Lung (tissue), 12 donors: ENCODE results near the gene PFKFB1. TPM values are rescaled to one million over a fixed set of nuclear protein-coding genes. Genes with fewer than 3 reads are reported as not detected.

Experiments
- ATAC-seq: fragments of 200-7000 bp; cut with Tn5 transposase; one replicate; pipeline ENCODE4 v1.9.1; 2020; ENCODE audit warnings: moderate number of reproducible peaks; ENCODE audit not compliant: insufficient read depth, low FRiP score
- DNase-seq, 3 donors: peaks; one replicate each; pipeline ENCODE4 v3.0.0-alpha.2; 2013 to 2017
- H3K27ac ChIP-seq, 2 donors: one replicate each; pipeline ENCODE4 v1.5.1; 2013; ENCODE audit warnings: mild to moderate bottlenecking in 2 of 2, moderate library complexity in 2 of 2, control low read depth in 1 of 2, inconsistent platforms in 1 of 2, low read depth in 1 of 2, low read length in 1 of 2
- H3K27me3 ChIP-seq, 3 donors: one replicate each; pipeline ENCODE4 v1.5.1; 2013; ENCODE audit warnings: low read length in 2 of 3; ENCODE audit not compliant: control insufficient read depth in 3 of 3, insufficient read depth in 3 of 3
- H3K36me3 ChIP-seq, 4 donors: one replicate each; pipeline ENCODE4 v1.5.1; 2013; ENCODE audit warnings: low read length in 4 of 4, mild to moderate bottlenecking in 1 of 4, moderate library complexity in 1 of 4; ENCODE audit not compliant: control insufficient read depth in 4 of 4, insufficient read depth in 4 of 4
- H3K4me1 ChIP-seq, 5 donors: one replicate each; pipeline ENCODE4 v1.5.1; 2013; ENCODE audit warnings: low read length in 5 of 5, mild to moderate bottlenecking in 2 of 5, moderate library complexity in 1 of 5; ENCODE audit not compliant: control insufficient read depth in 5 of 5, insufficient read depth in 5 of 5
- H3K4me3 ChIP-seq: one replicate; pipeline ENCODE4 v1.5.1; 2013; ENCODE audit warnings: mild to moderate bottlenecking, control low read depth, moderate library complexity
- H3K9ac ChIP-seq, 2 donors: one replicate each; pipeline ENCODE4 v1.5.1; 2013; ENCODE audit warnings: low read length in 2 of 2, control low read depth in 1 of 2; ENCODE audit not compliant: insufficient read depth in 1 of 2
- H3K9me3 ChIP-seq, 4 donors: one replicate each; pipeline ENCODE4 v1.5.1; 2013; ENCODE audit warnings: low read length in 3 of 4, mild to moderate bottlenecking in 1 of 4, moderate library complexity in 1 of 4; ENCODE audit not compliant: control insufficient read depth in 4 of 4, insufficient read depth in 3 of 4
- CTCF ChIP-seq: IDR thresholded peaks from 2 replicates; pipeline ENCODE4 v1.5.1; 2012; ENCODE audit warnings: mild to moderate bottlenecking; ENCODE audit errors: control extremely low read depth, extremely low read depth
- WGBS, 2 donors: extraction: QIAGEN DNeasy Blood & Tissue Kit; methylation state at CpG; one replicate each; pipeline ENCODE4 v1.1.7; 2013; 5-methylcytosine and 5-hydroxymethylcytosine counted together
- polyA plus RNA-seq, 2 donors: library from polyadenylated mRNA; stranded (reverse); fragments of 200-250 nt; gene quantifications; one replicate each; pipeline ENCODE4 v1.2.1, GENCODE V29; 2013
- total RNA-seq, 2 donors: library from RNA; depleted of rRNA in 1 of 2; stranded (reverse); fragments of >200 nt in 1 of 2; gene quantifications; one replicate each; pipeline ENCODE4 v1.2.1, GENCODE V29; 2014 to 2021
- donor health status: control.
- donor health status: control.
- donor health status: Bipolar disorder and iron deficiency.
- donor health status: healthy.
- donor health status: DM: yes; HTN: yes; CAD: no.

The PFKFB1 gene
- total and polyA plus RNA-seq, 4 donors: 0.06 to 0.34 (median 0.15) TPM

DNA sequence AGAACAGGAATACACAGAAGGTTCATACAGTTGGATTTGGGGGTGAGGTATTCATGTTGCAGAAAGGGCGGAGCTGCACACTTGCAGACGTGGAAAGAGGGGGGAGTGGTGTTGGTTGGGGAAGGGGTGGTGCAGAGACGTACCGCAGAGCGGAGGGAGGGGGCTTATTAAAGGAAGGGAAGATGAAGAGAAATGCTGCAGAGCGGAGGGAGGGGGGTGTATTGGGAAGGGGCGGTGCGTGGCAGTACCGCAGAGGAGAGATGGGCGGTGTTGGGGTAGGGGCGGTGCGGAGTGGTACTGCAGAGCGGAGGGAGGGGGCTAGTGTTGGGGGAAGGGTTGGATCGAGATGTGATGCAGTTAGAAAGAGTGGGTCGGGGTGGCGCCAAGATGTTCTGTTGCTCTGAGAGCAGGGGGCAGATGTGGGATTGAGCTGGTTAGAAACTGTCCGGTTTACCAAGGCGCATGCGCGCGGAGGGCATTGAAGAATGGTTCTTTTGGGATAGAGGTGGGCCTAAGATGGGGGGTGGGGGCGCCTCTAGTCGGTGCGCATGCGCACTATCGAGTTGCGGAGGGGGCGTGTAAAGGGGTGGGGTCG, 72.5 kb downstream of the PFKFB1 start:
- 0 to 34% methylated on average over 24 to 29 of the region's 29 CpGs for WGBS, 2 donors
- ATAC-seq: peak; percentile 41
- peak overlapping the region; percentile 13 for H3K4me3 ChIP-seq
- H3K9me3 ChIP-seq: no peaks in the 10 kb centered on the region
- H3K27me3 ChIP-seq: no peaks in the 10 kb centered on the region
- TF ChIP-seq CTCF: no peak
- H3K9ac ChIP-seq: peak overlapping the region; percentile 85 to 97
- peak; percentile 87 to 90 (median 89) for DNase-seq
- no peaks in the 10 kb centered on the region for H3K4me1 ChIP-seq
- H3K27ac ChIP-seq: no peak overlapping the region
- peaks cover 0 to 27% (median 11%) of the 10 kb centered on the region in 4 donors for H3K36me3 ChIP-seq

DNA sequence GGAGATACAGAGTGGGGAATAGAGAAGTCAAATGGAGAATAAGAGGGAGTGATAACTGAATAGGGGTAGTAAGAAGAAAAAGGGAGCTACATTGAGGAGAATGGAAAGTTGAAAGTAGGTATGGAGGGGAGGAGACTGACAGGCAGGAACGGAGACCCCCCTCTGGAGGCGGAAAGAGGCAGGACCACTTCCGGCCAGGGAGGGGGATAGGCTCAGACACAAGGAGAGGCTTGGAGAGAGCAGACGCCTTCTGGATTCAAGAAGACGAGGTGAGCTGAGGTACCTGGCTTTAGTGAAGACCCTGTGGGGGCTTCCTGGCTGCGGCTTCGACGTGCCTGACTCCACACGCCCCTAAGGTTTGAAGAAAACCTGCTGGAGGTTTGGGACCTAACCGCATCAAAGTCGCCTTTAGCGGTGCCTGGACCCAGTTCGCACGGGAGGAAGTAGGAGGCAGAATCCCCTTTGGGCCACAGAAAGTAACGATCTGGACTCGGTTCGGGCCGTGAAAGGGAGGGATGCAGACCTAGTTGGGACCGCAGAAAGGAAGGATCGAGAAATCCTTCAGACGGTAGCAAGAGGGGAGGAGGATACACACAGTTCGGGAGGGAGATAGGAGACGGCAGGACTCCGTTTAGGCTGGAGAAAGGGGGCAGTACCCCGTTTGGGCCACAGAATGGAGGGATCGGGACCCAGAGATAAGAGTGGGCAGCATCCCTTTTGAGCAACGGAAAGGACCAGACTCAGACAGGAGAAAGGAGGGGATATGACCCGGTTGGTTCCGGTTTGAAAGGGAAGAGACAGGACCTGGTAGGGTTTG, 73.2 kb downstream of the PFKFB1 start, which contains the start of gene TRO:
Gene TRO, plus strand, starts transcription at position 215 of the 817 bp plus-strand sequence. CDS start 1,423 bp downstream, outside the sequence.
- no peaks in the 10 kb centered on the region for H3K27me3 ChIP-seq
- WGBS, 2 donors: 0 to 36% methylated on average over 29 of the region's 29 CpGs
- TF ChIP-seq CTCF: no peak
- H3K9me3 ChIP-seq: no peaks in the 10 kb centered on the region
- no peak for ATAC-seq
- peaks cover 0 to 23% (median 11%) of the 10 kb centered on the region in 4 donors for H3K36me3 ChIP-seq
- H3K27ac ChIP-seq: no peak within 1 kb of the TSS
- peak; percentile 66 to 78 (median 67) for DNase-seq
- H3K4me3 ChIP-seq: peak within 1 kb of the TSS; percentile 20
- peak within 1 kb of the TSS; percentile 85 to 97 for H3K9ac ChIP-seq
- H3K4me1 ChIP-seq: no peaks in the 10 kb centered on the region

- H3K4me3 ChIP-seq: no peak overlapping the region
- no peak for ATAC-seq
- DNase-seq: no peak
- H3K27ac ChIP-seq: no peak overlapping the region
- H3K27me3 ChIP-seq: no peaks in the 10 kb centered on the region
- no peak overlapping the region for H3K9ac ChIP-seq
- H3K9me3 ChIP-seq: peaks cover 0 to 9% (median under 1%) of the 10 kb centered on the region in 4 donors
- no peak for TF ChIP-seq CTCF
- H3K36me3 ChIP-seq: no peaks in the 10 kb centered on the region
- no peaks in the 10 kb centered on the region for H3K4me1 ChIP-seq
These were observed 84.0 kb downstream of the PFKFB1 start for GRCh38 chrX:54909941-54910340.
